Measurements from ENCODE around the gene RFC5. TPM values are rescaled to one million over a fixed set of nuclear protein-coding genes. Genes with fewer than 3 reads are reported as not detected.

The RFC5 gene
- total and polyA plus RNA-seq, 2 of the 4 experiments (the other 2 are of a cell fraction) = 14.7 to 20.1 TPM

DNA sequence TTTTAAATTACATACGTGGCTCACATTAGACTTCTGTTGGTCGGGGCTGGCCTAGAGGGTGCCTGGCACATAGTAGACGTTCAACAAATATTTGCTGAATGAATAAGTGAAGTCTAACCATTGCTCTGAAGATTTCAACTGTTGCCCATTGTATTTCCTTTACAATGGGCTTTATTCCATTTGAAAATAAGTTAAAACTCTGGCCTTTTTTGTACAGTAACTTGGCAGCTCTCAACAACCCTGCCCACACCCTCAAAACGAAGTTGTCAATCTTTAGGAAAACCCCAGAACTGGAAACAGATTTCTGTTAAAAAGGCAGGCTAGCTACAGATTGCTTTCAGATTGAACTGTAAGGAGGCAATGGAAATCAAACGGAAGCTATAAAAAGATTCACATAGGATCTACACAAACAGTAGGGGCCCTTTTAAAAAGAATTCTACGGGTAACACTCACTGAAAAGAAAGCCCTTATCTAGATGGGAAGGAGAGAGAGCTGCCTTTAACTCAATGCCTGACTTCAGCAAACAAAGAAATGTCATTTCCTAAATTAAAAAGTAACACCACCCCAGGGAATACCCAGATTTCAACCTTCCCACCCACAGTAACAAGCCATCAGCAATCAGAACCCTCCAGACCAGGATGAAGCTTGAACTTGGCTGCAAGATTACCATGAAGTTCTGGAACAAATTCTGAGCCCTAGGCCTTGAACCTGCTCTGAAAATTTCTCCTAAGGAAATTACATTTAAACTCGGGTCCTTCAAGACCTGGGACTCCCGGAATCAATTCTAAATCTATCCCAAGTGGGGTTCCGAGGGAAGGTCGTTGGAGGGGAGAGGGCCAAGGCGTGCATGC lies 43.1 kb downstream of the RFC5 start:
- Histone ChIP-seq H2BK15ac (ENCODE audit: low read depth, low read length) (peak overlapping the region; percentile 33; the same call in 2 of the 3 replicates), H3K4me1 (ENCODE audit: control insufficient read depth, insufficient read depth, low read length) (peaks cover 10% of the 10 kb centered on the region), H3K4me2 (ENCODE audit: low read depth, low read length) (peak overlapping the region; percentile 98), H3K23ac (ENCODE audit: low read depth, low read length) (peak overlapping the region; percentile 96), H3K18ac (ENCODE audit: low read depth, low read length) (peak overlapping the region; percentile 91; the same call in 1 of the 2 replicates), H3K27me3 (ENCODE audit: control insufficient read depth, insufficient read depth, low read length) (no peaks in the 10 kb centered on the region), H4K91ac (ENCODE audit: insufficient read depth, low read depth, low read length) (peak overlapping the region; percentile 89), H2BK120ac (ENCODE audit: low read depth, low read length) (peak overlapping the region; percentile 85), H3K79me1 (ENCODE audit: low read depth in 1 of 2, low read length in 2 of 2) (peaks cover 8 to 69% of the 10 kb centered on the region in 2 experiments), H4K8ac (ENCODE audit: low read depth in 2 of 2, low read length in 2 of 2) (peak overlapping the region; percentile 73 to 95; a peak in 3 of 4 replicates), H2AFZ (replicated peaks; ENCODE audit: low read length, poor library complexity) (peak overlapping the region; percentile 58), H3K9me3 (ENCODE audit: control insufficient read depth, insufficient read depth, low read length) (no peaks in the 10 kb centered on the region), H3K36me3 (ENCODE audit: control insufficient read depth, insufficient read depth, low read length) (no peaks in the 10 kb centered on the region; the same call in 1 of the 2 replicates), H3K4me3 (ENCODE audit: insufficient read depth, low read depth, low read length) (peak overlapping the region; percentile 66), H3K9me1 (ENCODE audit: insufficient read depth, low read length) (peaks cover 12% of the 10 kb centered on the region), H4K5ac (ENCODE audit: low read depth, low read length) (peak overlapping the region; percentile 52; the same call in 1 of the 2 replicates), H3K4ac (ENCODE audit: low read depth, low read length) (peak overlapping the region; percentile 100), H3K56ac (ENCODE audit: extremely low read depth, insufficient read depth, low read length) (peak overlapping the region; percentile 95), H3K9ac (ENCODE audit: low read depth, low read length) (peak overlapping the region; percentile 98), H2BK5ac (ENCODE audit: low read depth, low read length, poor library complexity, severe bottlenecking) (peak overlapping the region; percentile 75), H2BK20ac (ENCODE audit: low read depth, low read length) (peak overlapping the region; percentile 71; the same call in 1 of the 2 replicates), H2AK5ac (ENCODE audit: low read depth, low read length) (peak overlapping the region; percentile 99), H2AK9ac (replicated peaks; ENCODE audit: low read depth, low read length, poor library complexity) (peak overlapping the region; percentile 99), H3K14ac (replicated peaks; ENCODE audit: low read depth, low read length) (peak overlapping the region; percentile 96), H3K27ac (ENCODE audit: insufficient read depth, low read length) (peak overlapping the region; percentile 98), H4K20me1 (ENCODE audit: insufficient read depth, low read length) (peaks cover 15% of the 10 kb centered on the region)
- DNase-seq (peak; percentile 47), ATAC-seq (ENCODE audit: low read depth) (no peak)
- dilution Hi-C loops (cut with HindIII; ENCODE audit: low sequenced_read_pairs, unreplicated experiment) (no loop called here), in situ Hi-C loops (cut with MboI; ENCODE audit: low sequenced_read_pairs) (no loop called here), intact Hi-C loops (cut with micrococcal nuclease) (loop anchor here (5.0 kb wide), 2 partner anchors 78 to 318 kb away; partner anchors contain the start of genes PEBP1 and SUDS3)
- BruUV-seq (replicated peaks) = no TSS peak
- WGBS, 2 experiments (ENCODE audit: extremely low coverage in 2 of 2, insufficient read length in 1 of 2) = no CpG with 5 or more reads among the region's 11 CpGs
- ChIA-PET POLR2A (ENCODE audit: unreplicated experiment) (interaction anchor here (0.6 kb wide), 1 partner anchor 1700 kb away, joined by 5 read pairs; no protein-coding TSS in a partner anchor), CTCF (interaction anchor here (0.5 kb wide), 1 partner anchor 146 kb away, joined by 4 read pairs; no protein-coding TSS in a partner anchor)
- TF ChIP-seq MAZ (IDR thresholded peaks at IDR 0.05; ENCODE audit: borderline replicate concordance, low read depth, low read length) = no peak
- no peak for TF ChIP-seq FOS (IDR thresholded peaks at IDR 0.05; ENCODE audit: low read depth, low read length)
- no peak for TF ChIP-seq NFE2L2 (IDR thresholded peaks at IDR 0.05; ENCODE audit: low read depth, low read length)
- TF ChIP-seq, protein P1, sequence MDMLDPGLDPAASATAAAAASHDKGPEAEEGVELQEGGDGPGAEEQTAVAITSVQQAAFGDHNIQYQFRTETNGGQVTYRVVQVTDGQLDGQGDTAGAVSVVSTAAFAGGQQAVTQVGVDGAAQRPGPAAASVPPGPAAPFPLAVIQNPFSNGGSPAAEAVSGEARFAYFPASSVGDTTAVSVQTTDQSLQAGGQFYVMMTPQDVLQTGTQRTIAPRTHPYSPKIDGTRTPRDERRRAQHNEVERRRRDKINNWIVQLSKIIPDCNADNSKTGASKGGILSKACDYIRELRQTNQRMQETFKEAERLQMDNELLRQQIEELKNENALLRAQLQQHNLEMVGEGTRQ (IDR thresholded peaks at IDR 0.05; ENCODE audit: low read depth, low read length) = no peak
- TF ChIP-seq RAD21 (IDR thresholded peaks at IDR 0.05; ENCODE audit: low read length) = no peak
- no peak for TF ChIP-seq MXI1 (IDR thresholded peaks at IDR 0.05; ENCODE audit: borderline replicate concordance, low read depth, low read length)
- no peak for TF ChIP-seq CHD1 (IDR thresholded peaks at IDR 0.05; ENCODE audit: low read depth, low read length)
- no peak for TF ChIP-seq POLR2A (IDR thresholded peaks at IDR 0.05; ENCODE audit: low read depth, low read length)
- TF ChIP-seq, protein P2, sequence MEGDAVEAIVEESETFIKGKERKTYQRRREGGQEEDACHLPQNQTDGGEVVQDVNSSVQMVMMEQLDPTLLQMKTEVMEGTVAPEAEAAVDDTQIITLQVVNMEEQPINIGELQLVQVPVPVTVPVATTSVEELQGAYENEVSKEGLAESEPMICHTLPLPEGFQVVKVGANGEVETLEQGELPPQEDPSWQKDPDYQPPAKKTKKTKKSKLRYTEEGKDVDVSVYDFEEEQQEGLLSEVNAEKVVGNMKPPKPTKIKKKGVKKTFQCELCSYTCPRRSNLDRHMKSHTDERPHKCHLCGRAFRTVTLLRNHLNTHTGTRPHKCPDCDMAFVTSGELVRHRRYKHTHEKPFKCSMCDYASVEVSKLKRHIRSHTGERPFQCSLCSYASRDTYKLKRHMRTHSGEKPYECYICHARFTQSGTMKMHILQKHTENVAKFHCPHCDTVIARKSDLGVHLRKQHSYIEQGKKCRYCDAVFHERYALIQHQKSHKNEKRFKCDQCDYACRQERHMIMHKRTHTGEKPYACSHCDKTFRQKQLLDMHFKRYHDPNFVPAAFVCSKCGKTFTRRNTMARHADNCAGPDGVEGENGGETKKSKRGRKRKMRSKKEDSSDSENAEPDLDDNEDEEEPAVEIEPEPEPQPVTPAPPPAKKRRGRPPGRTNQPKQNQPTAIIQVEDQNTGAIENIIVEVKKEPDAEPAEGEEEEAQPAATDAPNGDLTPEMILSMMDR (conservative IDR thresholded peaks at IDR 0.05; ENCODE audit: low read depth, low read length) = no peak
- no peak for TF ChIP-seq SMC3 (IDR thresholded peaks at IDR 0.05; ENCODE audit: low read depth, low read length)
- TF ChIP-seq RCOR1 (IDR thresholded peaks at IDR 0.05; ENCODE audit: insufficient replicate concordance, low read length) = no peak
- no peak for TF ChIP-seq BHLHE40 (IDR thresholded peaks at IDR 0.05; ENCODE audit: low read depth, low read length)
- no peak for TF ChIP-seq CEBPB (IDR thresholded peaks at IDR 0.05; ENCODE audit: low read depth, low read length)
